ENCODE measurements around the gene GBF1. TPM values are rescaled to one million over a fixed set of nuclear protein-coding genes. Genes with fewer than 3 reads are reported as not detected.

GBF1 gene
- total and polyA plus RNA-seq, 2 donors from 2014 or later: 14.4 to 53.3 TPM

DNA sequence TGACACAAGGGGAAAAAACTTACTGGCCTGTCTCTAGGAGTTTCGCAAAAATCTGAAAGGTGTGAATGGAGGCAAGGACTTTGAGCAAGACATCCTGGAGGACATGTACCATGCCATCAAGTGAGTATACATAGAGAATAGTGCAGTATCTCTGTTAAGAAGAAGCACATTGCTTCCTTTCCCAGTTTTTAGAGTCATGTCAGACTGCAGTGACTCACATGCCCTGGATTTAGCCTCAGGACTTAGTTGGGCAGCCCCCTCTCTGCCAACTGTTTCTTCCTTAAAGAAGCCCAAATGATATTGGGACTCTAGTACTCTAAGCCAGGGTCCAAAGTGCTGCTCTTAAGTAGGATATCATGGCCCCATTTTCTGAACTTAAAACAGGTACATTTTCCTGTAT lies 122.1 kb downstream of the GBF1 start:
- DNase-seq: no peak
- no peak overlapping the region for H3K9ac ChIP-seq (ENCODE audit: low read length in 3 of 3)
- no peaks in the 10 kb centered on the region for H3K27me3 ChIP-seq (ENCODE audit: control insufficient read depth, insufficient read depth, low read length)
- TF ChIP-seq CTCF (IDR thresholded peaks at IDR 0.05; ENCODE audit: borderline replicate concordance, extremely low read depth, insufficient read depth): no peak
- H3K27ac ChIP-seq (ENCODE audit: low read depth in 2 of 2, low read length in 2 of 2): no peak overlapping the region
- no peak for FAIRE-seq
- H3K4me3 ChIP-seq (ENCODE audit: low read length in 3 of 3): no peak overlapping the region
- H3K36me3 ChIP-seq (ENCODE audit: control insufficient read depth in 2 of 3, insufficient read depth in 3 of 3, low read length in 3 of 3): peaks cover 25 to 77% (median 71%) of the 10 kb centered on the region in 3 donors
- H3K9me3 ChIP-seq (ENCODE audit: control insufficient read depth in 2 of 3, insufficient read depth in 1 of 3, low read length in 3 of 3): peaks cover 0 to 2% (median 0%) of the 10 kb centered on the region in 3 donors
- intact Hi-C loops (cut with DNase I): no loop called here
- no peaks in the 10 kb centered on the region for H3K4me1 ChIP-seq (ENCODE audit: control insufficient read depth in 2 of 3, insufficient read depth in 2 of 3, low read depth in 1 of 3, low read length in 3 of 3)

DNA sequence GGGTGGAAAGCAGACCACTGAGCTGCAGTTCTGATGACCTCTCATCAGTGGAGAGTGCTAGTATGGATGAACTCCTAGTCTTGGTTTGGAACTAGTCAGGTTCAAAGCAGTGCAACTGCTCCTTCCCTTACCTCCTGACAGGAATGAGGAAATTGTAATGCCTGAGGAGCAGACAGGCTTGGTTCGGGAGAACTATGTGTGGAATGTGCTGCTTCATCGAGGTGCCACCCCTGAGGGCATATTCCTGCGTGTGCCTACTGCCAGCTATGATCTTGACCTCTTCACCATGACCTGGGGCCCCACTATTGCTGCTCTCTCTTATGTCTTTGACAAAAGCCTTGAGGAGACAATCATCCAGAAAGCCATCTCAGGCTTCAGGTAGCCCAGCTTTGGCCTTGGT lies 122.7 kb downstream of the GBF1 start:
- no peak for FAIRE-seq
- H3K27ac ChIP-seq (ENCODE audit: low read depth in 2 of 2, low read length in 2 of 2): no peak overlapping the region

DNA sequence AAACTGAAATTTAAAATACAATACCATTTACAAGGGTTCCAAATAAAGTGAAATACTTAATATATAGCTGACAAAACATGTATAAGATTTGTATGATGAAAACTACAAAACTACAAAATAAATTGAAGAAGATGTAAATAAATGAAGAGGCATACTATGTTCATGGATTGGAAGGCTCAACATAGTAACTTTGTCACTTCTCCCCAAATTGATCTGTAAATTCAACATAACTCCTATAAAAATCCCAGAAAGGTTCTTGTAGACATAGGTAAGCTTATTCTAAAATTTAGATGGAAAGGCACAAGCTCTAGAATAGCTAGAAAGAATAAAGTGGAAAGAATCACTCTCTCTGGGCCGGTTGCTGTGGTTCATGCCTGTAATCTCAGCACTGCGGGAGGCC lies 126.0 kb downstream of the GBF1 start:
- no peak for TF ChIP-seq CTCF (IDR thresholded peaks at IDR 0.05; ENCODE audit: borderline replicate concordance, extremely low read depth, insufficient read depth)
- FAIRE-seq: no peak
- H3K27me3 ChIP-seq (ENCODE audit: control insufficient read depth, insufficient read depth, low read length): no peaks in the 10 kb centered on the region

More for the DNA sequence above, 122.7 kb downstream of the GBF1 start:
- H3K4me1 ChIP-seq (ENCODE audit: control insufficient read depth in 2 of 3, insufficient read depth in 2 of 3, low read depth in 1 of 3, low read length in 3 of 3): no peaks in the 10 kb centered on the region
- peaks cover 0 to 2% (median 0%) of the 10 kb centered on the region in 3 donors for H3K9me3 ChIP-seq (ENCODE audit: control insufficient read depth in 2 of 3, insufficient read depth in 1 of 3, low read length in 3 of 3)
- intact Hi-C loops (cut with DNase I): no loop called here
- H3K9ac ChIP-seq (ENCODE audit: low read length in 3 of 3): no peak overlapping the region
- no peak for TF ChIP-seq CTCF (IDR thresholded peaks at IDR 0.05; ENCODE audit: borderline replicate concordance, extremely low read depth, insufficient read depth)
- no peaks in the 10 kb centered on the region for H3K27me3 ChIP-seq (ENCODE audit: control insufficient read depth, insufficient read depth, low read length)
- no peak for DNase-seq
- H3K4me3 ChIP-seq (ENCODE audit: low read length in 3 of 3): no peak overlapping the region
- H3K36me3 ChIP-seq (ENCODE audit: control insufficient read depth in 2 of 3, insufficient read depth in 3 of 3, low read length in 3 of 3): peaks cover 24 to 76% (median 68%) of the 10 kb centered on the region in 3 donors

GRCh38 chr10:102375250-102375649 lies 129.9 kb downstream of the GBF1 start:
- DNase-seq: no peak
- no peaks in the 10 kb centered on the region for H3K4me1 ChIP-seq (ENCODE audit: control insufficient read depth in 2 of 3, insufficient read depth in 2 of 3, low read depth in 1 of 3, low read length in 3 of 3)
- H3K4me3 ChIP-seq (ENCODE audit: low read length in 3 of 3): no peak overlapping the region
- no peak overlapping the region for H3K9ac ChIP-seq (ENCODE audit: low read length in 3 of 3)
- no peak for FAIRE-seq
- intact Hi-C loops (cut with DNase I): no loop called here
- H3K9me3 ChIP-seq (ENCODE audit: control insufficient read depth in 2 of 3, insufficient read depth in 1 of 3, low read length in 3 of 3): peaks cover 0 to 2% (median 0%) of the 10 kb centered on the region in 3 donors
- no peak for TF ChIP-seq CTCF (IDR thresholded peaks at IDR 0.05; ENCODE audit: borderline replicate concordance, extremely low read depth, insufficient read depth)
- no peak overlapping the region for H3K27ac ChIP-seq (ENCODE audit: low read depth in 2 of 2, low read length in 2 of 2)
- H3K27me3 ChIP-seq (ENCODE audit: control insufficient read depth, insufficient read depth, low read length): no peaks in the 10 kb centered on the region
- peaks cover 12 to 60% (median 45%) of the 10 kb centered on the region in 3 donors for H3K36me3 ChIP-seq (ENCODE audit: control insufficient read depth in 2 of 3, insufficient read depth in 3 of 3, low read length in 3 of 3)

More for the DNA sequence above, 126.0 kb downstream of the GBF1 start:
- intact Hi-C loops (cut with DNase I): no loop called here
- Histone ChIP-seq H3K9me3 (ENCODE audit: control insufficient read depth in 2 of 3, insufficient read depth in 1 of 3, low read length in 3 of 3) (peaks cover 0 to 2% (median 0%) of the 10 kb centered on the region in 3 donors), H3K4me1 (ENCODE audit: control insufficient read depth in 2 of 3, insufficient read depth in 2 of 3, low read depth in 1 of 3, low read length in 3 of 3) (no peaks in the 10 kb centered on the region), H3K9ac (ENCODE audit: low read length in 3 of 3) (no peak overlapping the region), H3K36me3 (ENCODE audit: control insufficient read depth in 2 of 3, insufficient read depth in 3 of 3, low read length in 3 of 3) (peaks cover 22 to 73% (median 57%) of the 10 kb centered on the region in 3 donors), H3K4me3 (ENCODE audit: low read length in 3 of 3) (no peak overlapping the region), H3K27ac (ENCODE audit: low read depth in 2 of 2, low read length in 2 of 2) (no peak overlapping the region)
- DNase-seq: no peak

Measured in kidney (tissue), 14 donors.